ENCODE measurements around the gene ELMO2.

Gene ELMO2

DNA sequence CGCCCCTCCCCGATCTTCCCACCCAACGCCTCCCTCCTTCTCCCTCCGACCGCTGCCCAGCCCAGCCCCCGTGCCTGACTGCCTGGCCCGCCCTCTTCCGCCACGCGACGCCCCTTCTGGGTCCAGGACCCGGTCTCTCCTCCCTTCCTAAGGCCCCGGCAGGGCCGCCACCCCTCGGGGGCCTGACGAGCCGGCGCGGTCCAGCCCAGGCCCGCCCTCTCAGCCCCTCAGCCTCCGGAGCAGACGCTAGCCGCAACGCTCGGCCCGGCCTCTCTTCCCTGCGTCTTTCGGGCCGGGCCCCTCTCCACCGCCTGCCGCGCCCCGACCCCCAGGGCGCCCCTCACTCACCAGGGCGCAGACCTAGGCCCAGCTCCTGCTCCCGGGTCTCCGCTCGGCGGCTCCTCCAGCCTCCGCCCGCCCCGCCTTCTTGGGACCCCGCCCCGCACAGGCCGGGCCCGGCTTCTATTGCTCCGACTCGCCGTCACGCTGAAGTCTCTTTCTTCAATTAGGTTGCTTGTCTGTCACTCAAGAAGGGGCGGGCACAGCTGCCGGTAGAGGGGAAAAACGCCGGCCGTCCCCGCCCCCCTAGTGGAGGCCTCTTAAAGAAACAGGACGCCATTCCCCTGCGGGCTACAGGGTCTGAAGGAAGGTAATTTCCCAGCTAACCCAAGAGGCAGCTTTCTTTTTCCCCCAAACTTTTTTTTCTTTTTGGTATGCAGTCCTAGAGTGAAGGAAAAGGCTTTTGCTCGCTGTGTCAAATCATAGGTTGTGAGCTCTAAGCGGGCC is at the start of gene ELMO2:
Gene ELMO2 (minus strand): TSS at position 416 of the 786 bp plus-strand sequence. CDS start 12,133 bp downstream, outside the sequence.
- peak; percentile 99 for DNase-seq

GRCh38 chr20:46455729-46456128 is 49.3 kb upstream of the ELMO2 start:
- no peak for DNase-seq

DNA sequence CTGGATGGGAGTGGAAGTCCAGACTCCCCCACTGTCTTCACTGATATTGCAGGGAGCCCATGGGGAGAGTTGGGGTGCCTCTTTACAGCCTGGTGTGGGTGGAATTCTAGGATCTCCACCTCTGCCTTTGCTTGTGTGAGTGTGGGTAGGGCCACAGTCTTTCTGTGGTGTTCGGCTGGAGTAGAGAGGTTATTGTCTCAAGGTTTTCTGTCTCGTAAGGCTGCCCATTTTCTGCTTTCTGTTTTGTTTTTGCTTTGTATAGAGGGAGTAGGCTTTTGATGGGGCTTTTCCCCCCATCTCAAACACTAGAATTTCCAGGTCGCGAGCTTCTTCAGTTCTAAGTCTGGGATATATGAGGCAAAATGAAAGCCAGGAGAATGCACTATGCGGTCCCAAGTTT is 40.4 kb upstream of the ELMO2 start:
- no peak for DNase-seq

DNA sequence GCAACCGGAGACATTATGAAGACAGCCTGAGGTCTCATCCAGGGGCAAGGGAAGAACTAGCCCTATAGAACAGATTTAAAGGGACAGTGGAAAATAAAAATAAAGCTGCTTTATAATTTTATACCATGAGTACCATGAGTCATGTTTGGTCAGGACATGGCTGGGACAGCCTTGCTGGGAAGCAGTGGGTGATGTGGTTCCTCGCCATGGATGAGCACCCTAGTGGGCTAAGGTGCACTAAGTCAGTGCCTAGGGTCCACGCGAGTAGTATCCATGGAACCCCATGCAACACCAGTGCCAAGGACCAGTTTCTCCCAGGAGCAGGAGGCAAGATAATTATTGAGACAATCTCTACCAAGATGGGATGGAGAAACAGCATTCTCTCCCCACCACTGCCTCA is 33.4 kb upstream of the ELMO2 start:
- no peak for DNase-seq

- peak; percentile 5 for DNase-seq
Measured at GRCh38 chr20:46438156-46438750, 31.8 kb upstream of the ELMO2 start.

- DNase-seq = no peak
Measured at GRCh38 chr20:46435146-46435545, 28.7 kb upstream of the ELMO2 start.

DNA sequence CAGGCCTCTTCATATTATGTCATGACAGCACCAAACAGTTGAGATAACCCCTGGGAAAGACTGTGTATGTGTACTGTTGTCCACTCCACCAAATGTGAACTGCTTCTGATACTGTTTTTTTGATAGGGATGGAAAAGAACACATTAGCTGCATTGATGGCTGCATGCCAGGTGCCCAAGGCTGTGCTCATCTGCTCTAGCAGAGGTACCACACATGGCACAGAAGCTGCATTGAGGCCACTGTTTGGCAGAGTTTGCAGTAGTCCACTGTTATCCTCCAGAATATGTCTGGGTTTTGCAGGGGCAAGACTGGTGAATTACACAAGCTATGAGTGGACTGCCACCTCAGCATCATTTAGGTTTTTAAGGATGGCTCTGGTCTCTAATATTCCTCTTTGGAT is 28.2 kb upstream of the ELMO2 start:
- no peak for DNase-seq

DNA sequence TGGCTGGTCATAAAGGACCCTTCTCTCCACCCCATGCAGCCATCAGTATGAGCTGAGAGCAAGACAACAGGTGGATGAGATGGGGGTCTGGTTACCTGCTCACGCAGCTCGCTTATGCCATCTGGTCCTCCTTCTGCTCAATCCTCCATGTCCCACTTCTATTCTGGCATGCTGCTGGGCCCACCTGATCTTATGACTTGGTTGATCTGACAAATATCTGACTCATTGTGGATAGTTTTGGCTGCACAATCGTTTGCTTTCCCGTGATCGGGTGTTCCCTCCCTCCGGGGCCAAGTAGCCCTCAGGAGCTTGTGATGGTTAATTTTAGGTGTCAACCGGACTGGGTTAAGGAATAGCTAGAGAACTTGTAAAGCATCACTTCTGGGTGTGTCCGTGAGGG is 26.6 kb upstream of the ELMO2 start:
- DNase-seq = no peak

GRCh38 chr20:46430921-46431712 is 24.7 kb upstream of the ELMO2 start:
- DNase-seq = no peak

DNA sequence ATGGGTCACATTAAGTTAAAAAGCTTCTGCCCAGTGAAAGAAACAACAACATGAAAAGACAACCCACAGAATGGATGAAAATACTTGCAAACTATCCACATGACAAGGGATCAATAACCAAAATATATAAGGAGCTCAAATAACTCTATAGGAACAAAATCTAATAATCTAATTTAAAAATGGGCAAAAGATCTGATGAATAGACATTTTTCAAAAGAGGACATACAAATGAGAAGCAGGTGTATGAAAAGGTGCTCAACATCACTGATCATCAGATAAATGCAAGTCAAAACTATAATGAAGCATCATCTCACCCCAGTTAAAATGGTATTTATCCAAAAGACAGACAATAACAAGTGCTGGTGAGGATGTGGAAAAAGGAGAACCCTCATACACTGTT is 21.0 kb upstream of the ELMO2 start:
- DNase-seq = no peak

DNA sequence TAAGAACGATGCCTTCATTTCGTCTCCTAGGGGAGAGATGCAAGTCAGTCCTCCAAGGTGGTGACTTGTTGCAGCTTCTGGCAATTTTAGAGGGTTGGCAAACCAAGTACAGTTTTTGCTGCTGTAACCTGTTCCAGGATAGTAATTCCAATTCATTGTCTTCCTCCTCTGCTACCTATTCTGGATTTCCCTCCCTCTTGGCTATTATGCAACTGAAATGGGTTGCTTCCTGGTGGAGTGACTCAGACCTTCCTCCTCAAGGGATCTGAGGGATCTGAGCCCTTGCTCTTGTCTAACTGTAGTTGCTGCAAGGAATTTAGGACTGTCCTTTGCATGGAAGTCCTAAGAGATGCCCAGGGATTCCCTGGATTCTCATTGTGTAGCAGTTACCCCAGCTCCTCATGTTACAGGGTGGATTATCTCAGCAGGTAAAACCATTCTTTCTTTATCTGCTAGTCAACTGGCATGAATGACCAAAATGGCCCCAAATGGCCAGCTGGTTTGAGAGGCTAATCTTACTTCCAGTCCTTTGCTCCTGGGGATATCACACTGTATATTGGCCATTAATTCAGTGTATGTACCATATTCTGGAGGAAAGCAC is 17.6 kb upstream of the ELMO2 start:
- DNase-seq = no peak

DNA sequence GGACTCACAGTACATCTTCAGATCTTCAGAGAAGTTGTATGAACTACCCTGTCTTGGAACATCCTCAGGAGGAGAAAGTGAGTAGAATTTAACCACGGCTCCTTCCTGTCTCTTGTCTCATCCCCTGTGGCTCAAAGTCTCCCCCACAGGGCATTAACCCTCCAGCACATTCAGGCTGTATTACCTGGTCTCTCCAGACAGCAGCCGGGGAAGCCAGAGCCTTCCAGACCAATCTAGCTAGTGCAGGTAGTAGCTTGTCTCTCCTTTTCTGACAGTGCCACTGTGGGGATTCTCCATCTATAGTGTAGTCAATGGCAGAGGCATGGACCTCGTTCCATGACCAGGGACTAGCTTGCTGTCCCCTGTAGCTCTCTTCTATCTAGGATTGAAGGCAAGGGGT is 16.9 kb upstream of the ELMO2 start:
- no peak for DNase-seq

GRCh38 chr20:46420878-46421277 is 14.5 kb upstream of the ELMO2 start:
- no peak for DNase-seq

DNA sequence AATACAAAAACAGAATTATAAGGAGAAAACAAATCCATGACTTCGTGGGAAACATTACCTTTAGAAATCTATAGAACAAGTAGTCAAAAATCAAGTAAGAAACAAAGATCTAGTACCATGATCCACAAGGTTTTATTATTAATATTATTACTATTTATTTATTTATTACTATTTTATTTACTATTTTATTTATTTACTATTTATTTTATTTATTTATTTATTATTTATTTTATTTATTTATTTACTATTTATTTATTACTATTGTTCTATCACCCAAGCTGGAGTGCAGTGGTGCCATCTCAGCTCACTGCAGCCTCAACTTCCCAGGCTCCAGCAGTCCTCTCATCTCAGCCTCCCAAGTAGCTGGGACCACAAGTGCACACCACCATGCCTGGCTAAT is 13.5 kb upstream of the ELMO2 start:
- no peak for DNase-seq

GRCh38 chr20:46416839-46417238 is 10.4 kb upstream of the ELMO2 start:
- no peak for DNase-seq

GRCh38 chr20:46416421-46416820 is 10.0 kb upstream of the ELMO2 start:
- no peak for DNase-seq

GRCh38 chr20:46415773-46416172 is 9.4 kb upstream of the ELMO2 start:
- no peak for DNase-seq

DNA sequence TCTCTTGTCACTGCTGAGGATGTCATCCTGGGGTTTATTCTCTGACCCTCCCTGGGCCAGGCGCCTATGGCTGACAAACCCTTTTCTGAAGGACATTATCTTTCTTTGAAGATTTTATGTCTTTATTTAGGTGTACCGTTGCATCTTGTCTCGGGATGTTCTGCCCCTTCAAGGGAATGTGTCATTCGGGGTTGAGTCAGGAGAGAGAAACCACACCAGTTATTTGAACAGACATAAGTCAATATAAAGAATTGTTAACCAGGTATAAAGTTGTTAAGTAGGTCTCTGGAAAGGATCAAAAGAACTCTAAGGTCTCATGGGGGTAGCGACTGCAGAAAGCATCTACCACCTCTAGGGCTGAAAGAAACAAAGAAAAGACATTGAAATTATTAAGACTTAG is 8.2 kb upstream of the ELMO2 start:
- DNase-seq = no peak

DNA sequence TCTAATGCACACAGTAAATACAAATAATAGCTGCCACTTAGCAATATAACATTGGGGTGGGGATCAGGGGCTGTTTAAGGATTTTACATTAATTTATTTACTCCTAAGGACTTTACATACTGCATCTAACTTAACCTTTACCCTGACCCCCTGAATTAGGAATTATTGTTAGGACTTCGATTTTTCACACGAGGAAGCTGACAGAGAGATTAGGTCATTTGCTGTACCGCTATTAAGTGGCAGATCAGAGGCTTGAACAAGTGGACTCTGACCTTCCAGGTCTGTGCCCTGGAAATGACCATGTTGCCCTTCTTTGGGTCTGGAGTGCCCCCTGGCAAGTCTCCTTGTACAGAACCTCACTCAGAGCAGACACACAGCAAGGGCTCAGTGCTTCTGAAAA is 5.2 kb upstream of the ELMO2 start:
- no peak for DNase-seq

DNA sequence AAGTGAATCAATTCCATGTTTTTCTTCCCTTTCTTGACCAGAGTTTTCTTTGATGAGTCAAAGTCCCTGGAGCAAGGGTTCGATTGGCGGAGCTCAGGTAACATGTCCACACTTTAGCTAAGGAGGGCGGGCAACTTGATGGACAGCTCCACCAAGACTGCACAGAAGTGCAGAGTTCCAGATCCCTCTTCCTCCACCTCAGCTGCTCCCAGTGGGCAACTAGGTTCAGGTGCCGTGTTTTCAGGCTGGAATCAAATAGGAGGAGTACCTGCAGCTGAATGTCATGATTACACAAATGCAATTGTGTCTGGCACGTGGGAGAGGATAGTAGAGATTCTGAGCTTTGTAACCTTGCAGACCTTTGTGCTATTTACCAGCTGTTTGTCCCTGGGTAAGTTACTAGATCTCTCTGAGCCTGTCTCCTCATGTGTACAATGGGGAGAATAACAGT is 1.9 kb upstream of the ELMO2 start:
- DNase-seq = no peak

GRCh38 chr20:46407671-46407996 is 1.2 kb upstream of the ELMO2 start:
- DNase-seq = no peak

DNA sequence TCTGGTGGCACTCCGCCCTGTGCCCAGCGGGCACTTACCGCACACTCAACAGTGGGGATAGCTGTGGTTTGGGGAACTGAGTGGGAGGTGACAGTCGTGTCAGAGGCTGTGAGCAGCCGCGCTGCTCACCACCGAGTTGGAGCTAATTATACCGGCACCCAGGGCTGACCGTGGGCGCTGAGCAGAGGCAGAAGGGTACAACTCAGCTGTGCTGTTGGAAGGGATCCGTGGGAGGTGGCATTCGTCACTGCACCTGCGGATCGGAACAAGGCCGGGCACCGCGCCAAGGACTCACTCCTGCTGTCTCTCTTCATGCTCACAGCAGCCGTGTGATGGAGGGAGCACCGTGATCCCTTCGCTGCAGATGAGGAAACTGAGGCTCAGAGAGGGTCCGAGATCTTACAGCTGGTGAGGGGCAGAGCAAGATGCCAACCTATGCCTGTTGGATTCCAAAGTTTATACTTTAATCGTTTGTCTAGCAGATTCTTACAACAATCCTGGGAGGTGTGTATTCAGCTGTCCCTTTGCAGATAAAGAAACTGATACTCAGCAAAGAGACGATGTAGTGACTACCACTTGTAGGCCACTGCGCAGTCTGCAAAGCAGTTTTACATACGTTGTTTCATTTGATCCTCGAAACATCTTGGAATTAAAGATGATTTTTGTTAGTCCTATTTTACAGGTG is 713 bp upstream of the ELMO2 start:
- DNase-seq = peak; percentile 93

- no peak for DNase-seq
Measured at GRCh38 chr20:46402331-46402811, 4.0 kb downstream of the ELMO2 start.
